Gastrocnemius medialis (tissue), 4 donors: ENCODE measurements around the gene AFAP1.

Experiments
- POLR2A ChIP-seq, 2 donors: fragments of 450-650 bp; IDR thresholded peaks; one replicate each; pipeline ENCODE4 v1.6.1; 2017; ENCODE audit warnings: antibody characterized with exemption in 2 of 2, mild to moderate bottlenecking in 2 of 2, moderate library complexity in 2 of 2
- TF ChIP-seq, protein P1 (sequence below), 5 experiments: fragments of 450-650 bp in 3 of 5; fragments of 200-600 bp in 2 of 5; sonication (generic) in 2 of 5; IDR thresholded peaks in 4 of 5; conservative IDR thresholded peaks in 1 of 5; 1 replicate in 4 of 5; 2 replicates in 1 of 5; pipeline ENCODE4 v1.5.1; 2016 to 2019; ENCODE audit warnings: antibody characterized with exemption in 5 of 5, mild to moderate bottlenecking in 3 of 5, moderate library complexity in 3 of 5

GRCh38 chr4:7981738-7982394 is 42.2 kb upstream of the AFAP1 start:
- TF ChIP-seq, protein P1, sequence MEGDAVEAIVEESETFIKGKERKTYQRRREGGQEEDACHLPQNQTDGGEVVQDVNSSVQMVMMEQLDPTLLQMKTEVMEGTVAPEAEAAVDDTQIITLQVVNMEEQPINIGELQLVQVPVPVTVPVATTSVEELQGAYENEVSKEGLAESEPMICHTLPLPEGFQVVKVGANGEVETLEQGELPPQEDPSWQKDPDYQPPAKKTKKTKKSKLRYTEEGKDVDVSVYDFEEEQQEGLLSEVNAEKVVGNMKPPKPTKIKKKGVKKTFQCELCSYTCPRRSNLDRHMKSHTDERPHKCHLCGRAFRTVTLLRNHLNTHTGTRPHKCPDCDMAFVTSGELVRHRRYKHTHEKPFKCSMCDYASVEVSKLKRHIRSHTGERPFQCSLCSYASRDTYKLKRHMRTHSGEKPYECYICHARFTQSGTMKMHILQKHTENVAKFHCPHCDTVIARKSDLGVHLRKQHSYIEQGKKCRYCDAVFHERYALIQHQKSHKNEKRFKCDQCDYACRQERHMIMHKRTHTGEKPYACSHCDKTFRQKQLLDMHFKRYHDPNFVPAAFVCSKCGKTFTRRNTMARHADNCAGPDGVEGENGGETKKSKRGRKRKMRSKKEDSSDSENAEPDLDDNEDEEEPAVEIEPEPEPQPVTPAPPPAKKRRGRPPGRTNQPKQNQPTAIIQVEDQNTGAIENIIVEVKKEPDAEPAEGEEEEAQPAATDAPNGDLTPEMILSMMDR (IDR thresholded peaks at IDR 0.05 in 4 of 5, conservative IDR thresholded peaks at IDR 0.05 in 1 of 5) = no peak
- TF ChIP-seq POLR2A (IDR thresholded peaks at IDR 0.05) = no peak
